Measurements from ENCODE around the gene CALCB.

DNA sequence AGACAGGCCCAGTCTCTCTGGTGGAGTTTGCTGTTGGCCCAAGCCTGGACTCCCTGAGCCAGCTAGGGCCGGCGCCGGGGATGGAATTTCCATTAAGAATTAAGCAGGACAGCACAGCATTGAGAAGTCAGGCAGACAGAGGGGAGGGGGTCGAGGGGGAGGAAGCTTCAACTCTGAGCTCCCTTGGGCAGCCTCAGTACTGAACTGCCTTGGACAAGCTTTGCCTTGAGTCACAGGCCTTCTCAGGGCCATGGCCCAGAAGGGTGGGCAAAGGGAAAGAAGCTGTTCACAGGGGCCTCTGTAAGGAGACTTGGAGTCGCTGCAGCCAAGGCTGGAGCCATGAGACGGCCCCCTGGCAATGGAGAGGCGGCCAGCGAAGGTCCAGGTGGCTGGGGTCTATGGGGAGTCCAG, 38.7 kb downstream of the CALCB start:
- TF ChIP-seq POLR2A (IDR thresholded peaks at IDR 0.05; ENCODE audit: control extremely low read depth in 1 of 2, low read depth in 2 of 2, low read length in 2 of 2): no peak
- TF ChIP-seq, protein P1, sequence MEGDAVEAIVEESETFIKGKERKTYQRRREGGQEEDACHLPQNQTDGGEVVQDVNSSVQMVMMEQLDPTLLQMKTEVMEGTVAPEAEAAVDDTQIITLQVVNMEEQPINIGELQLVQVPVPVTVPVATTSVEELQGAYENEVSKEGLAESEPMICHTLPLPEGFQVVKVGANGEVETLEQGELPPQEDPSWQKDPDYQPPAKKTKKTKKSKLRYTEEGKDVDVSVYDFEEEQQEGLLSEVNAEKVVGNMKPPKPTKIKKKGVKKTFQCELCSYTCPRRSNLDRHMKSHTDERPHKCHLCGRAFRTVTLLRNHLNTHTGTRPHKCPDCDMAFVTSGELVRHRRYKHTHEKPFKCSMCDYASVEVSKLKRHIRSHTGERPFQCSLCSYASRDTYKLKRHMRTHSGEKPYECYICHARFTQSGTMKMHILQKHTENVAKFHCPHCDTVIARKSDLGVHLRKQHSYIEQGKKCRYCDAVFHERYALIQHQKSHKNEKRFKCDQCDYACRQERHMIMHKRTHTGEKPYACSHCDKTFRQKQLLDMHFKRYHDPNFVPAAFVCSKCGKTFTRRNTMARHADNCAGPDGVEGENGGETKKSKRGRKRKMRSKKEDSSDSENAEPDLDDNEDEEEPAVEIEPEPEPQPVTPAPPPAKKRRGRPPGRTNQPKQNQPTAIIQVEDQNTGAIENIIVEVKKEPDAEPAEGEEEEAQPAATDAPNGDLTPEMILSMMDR (IDR thresholded peaks at IDR 0.05; ENCODE audit: control extremely low read depth in 1 of 3, insufficient read depth in 1 of 3, low read depth in 1 of 3, low read length in 3 of 3): no peak
- TF ChIP-seq EZH2 (IDR thresholded peaks at IDR 0.05; ENCODE audit: low read depth, low read length, severe bottlenecking): no peak
- TF ChIP-seq EGR1 (IDR thresholded peaks at IDR 0.05; ENCODE audit: borderline replicate concordance, low read depth, low read length): no peak
- TF ChIP-seq CREB1 (IDR thresholded peaks at IDR 0.05): no peak
- no peak for TF ChIP-seq SP1 (IDR thresholded peaks at IDR 0.05; ENCODE audit: low read depth, low read length)
- no peak for TF ChIP-seq POU5F1 (IDR thresholded peaks at IDR 0.05; ENCODE audit: low read depth, low read length)
- TF ChIP-seq ZNF274 (IDR thresholded peaks at IDR 0.05; ENCODE audit: borderline replicate concordance, extremely low read depth, low read length): no peak
- TF ChIP-seq, protein P2, sequence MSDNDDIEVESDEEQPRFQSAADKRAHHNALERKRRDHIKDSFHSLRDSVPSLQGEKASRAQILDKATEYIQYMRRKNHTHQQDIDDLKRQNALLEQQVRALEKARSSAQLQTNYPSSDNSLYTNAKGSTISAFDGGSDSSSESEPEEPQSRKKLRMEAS (IDR thresholded peaks at IDR 0.05): no peak
